ENCODE results near the gene SAYSD1. TPM values are rescaled to one million over a fixed set of nuclear protein-coding genes. Genes with fewer than 3 reads are reported as not detected.

Gene SAYSD1
- total and polyA plus RNA-seq, 2 experiments from 2014 or later, result 9.9 to 12.4 TPM

- Histone ChIP-seq H3K27ac (no peak overlapping the region), H3K4me1 (ENCODE audit: low read depth) (peaks cover 18% of the 10 kb centered on the region), H3K36me3 (no peaks in the 10 kb centered on the region), H3K9me3 (ENCODE audit: low read depth) (no peaks in the 10 kb centered on the region), H3K4me3 (no peak overlapping the region), H3K27me3 (no peaks in the 10 kb centered on the region)
- no peak for TF ChIP-seq CTCF (IDR thresholded peaks at IDR 0.05; ENCODE audit: low read depth, low read length)
- DNase-seq (ENCODE audit: low read depth in 1 of 2, low spot score in 1 of 2), result no peak
Measured at GRCh38 chr6:39061182-39061581, 53.8 kb downstream of the SAYSD1 start.

- Histone ChIP-seq H3K36me3 (no peaks in the 10 kb centered on the region), H3K27ac (no peak overlapping the region), H3K9me3 (ENCODE audit: low read depth) (no peaks in the 10 kb centered on the region), H3K4me3 (no peak overlapping the region), H3K27me3 (no peaks in the 10 kb centered on the region), H3K4me1 (ENCODE audit: low read depth) (peaks cover 18% of the 10 kb centered on the region)
- DNase-seq (ENCODE audit: low read depth in 1 of 2, low spot score in 1 of 2), result no peak
- no peak for TF ChIP-seq CTCF (IDR thresholded peaks at IDR 0.05; ENCODE audit: low read depth, low read length)
Measured at GRCh38 chr6:39060467-39061160, 54.4 kb downstream of the SAYSD1 start.

DNA sequence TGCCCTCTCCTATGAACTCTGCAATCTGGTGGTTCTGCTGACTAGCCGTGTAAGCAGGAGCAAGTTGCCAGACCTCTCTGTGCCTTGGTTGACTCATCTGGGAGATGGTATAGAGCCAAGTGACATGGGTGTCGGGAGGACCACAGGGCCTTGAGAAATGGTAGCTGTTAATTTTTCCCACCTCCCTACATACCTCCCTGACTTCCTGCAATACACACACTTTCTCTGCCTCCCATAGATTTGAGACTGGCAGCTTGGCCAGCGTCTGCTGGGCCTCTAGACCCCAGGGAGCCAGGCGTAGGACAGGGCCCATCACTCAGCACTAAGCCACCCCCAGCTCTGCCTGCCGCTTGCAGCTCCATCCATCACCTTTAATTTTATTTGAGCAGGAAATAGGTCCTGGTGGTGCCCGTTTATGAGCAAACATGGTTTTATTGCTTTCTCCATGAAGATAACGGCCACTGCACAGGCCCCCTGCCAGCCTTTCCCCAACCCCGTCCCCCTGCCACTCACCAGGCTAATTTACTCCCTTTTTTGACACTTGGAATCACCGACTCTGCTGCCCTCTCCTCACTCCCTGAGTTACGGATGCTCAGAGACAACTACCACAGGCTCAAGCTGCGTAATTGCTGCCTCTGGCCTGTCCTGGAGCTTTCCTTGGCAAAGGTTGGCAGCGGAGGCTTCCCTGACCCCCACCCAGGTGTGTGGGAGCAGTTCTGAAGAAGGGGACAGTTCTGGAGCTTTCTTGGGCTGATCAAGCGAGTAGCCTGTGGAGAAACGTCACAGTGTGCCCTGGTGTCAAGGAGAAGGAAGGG, 55.3 kb downstream of the SAYSD1 start:
- DNase-seq (ENCODE audit: low read depth in 1 of 2, low spot score in 1 of 2), result no peak
- Histone ChIP-seq H3K27ac (no peak overlapping the region), H3K4me3 (no peak overlapping the region), H3K36me3 (no peaks in the 10 kb centered on the region), H3K4me1 (ENCODE audit: low read depth) (peaks cover 18% of the 10 kb centered on the region), H3K27me3 (no peaks in the 10 kb centered on the region), H3K9me3 (ENCODE audit: low read depth) (no peaks in the 10 kb centered on the region)
- TF ChIP-seq CTCF (IDR thresholded peaks at IDR 0.05; ENCODE audit: low read depth, low read length), result no peak

DNA sequence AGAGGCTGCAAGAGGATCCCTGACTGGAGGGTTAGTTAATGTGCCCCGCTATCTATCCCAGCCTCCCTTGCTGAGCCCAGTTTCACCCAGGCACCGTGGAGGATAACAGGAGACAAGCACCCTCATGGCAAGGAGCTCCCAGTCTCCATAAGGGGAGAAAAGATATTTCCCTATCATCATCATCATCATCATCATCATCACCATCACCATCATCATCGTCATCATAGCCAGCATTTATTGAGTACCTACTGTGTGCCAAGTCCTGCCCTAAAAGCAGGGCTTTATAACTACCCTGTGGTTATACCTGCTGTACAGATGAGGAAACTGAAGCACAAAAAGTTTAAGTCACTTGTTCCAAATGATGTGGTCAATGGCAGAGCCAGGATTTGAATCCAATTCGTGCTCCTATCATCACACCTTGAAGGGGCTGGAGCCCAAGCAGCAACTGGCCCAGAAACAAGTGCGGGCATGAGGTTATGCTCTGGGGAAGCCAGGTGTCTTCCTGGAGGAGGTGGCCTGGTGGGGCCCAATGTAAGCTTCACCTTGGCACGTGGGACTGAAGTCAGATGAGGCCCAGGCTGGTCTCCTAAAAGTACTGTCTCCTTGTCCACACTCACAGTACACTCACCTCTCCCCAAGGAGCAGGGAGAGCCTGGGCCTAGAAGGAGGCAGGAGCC, 56.4 kb downstream of the SAYSD1 start:
- DNase-seq (ENCODE audit: low read depth in 1 of 2, low spot score in 1 of 2), result no peak
- Histone ChIP-seq H3K4me3 (no peak overlapping the region), H3K27ac (no peak overlapping the region), H3K36me3 (no peaks in the 10 kb centered on the region), H3K27me3 (no peaks in the 10 kb centered on the region), H3K4me1 (ENCODE audit: low read depth) (peaks cover 18% of the 10 kb centered on the region), H3K9me3 (ENCODE audit: low read depth) (no peaks in the 10 kb centered on the region)
- TF ChIP-seq CTCF (IDR thresholded peaks at IDR 0.05; ENCODE audit: low read depth, low read length), result no peak

- TF ChIP-seq CTCF (IDR thresholded peaks at IDR 0.05; ENCODE audit: low read depth, low read length), result no peak
- H3K27me3 ChIP-seq, result no peaks in the 10 kb centered on the region
Measured at GRCh38 chr6:39057251-39058155, 57.5 kb downstream of the SAYSD1 start.

More at GRCh38 chr6:39057251-39058155, 57.5 kb downstream of the SAYSD1 start:
- H3K9me3 ChIP-seq (ENCODE audit: low read depth), result no peaks in the 10 kb centered on the region
- peaks cover 8% of the 10 kb centered on the region for H3K4me1 ChIP-seq (ENCODE audit: low read depth)
- H3K4me3 ChIP-seq, result no peak overlapping the region
- no peak for DNase-seq (ENCODE audit: low read depth in 1 of 2, low spot score in 1 of 2)
- H3K27ac ChIP-seq, result no peak overlapping the region
- no peaks in the 10 kb centered on the region for H3K36me3 ChIP-seq
